Fibroblast of villous mesenchyme (primary cell): ENCODE results near the gene SPATA21. TPM values are rescaled to one million over a fixed set of nuclear protein-coding genes. Genes with fewer than 3 reads are reported as not detected.
"Not testable (repeated sequence)": the region's sequence is repeated elsewhere in the genome, so short reads cannot be mapped to it uniquely, and the experiment has no call there.

Source experiments
- DNase-seq: peaks from one replicate; pipeline ENCODE4 v3.0.0-alpha.2; 2010; ENCODE audit warnings: low read depth
- H3K4me3 ChIP-seq: 2 replicates; pipeline ENCODE4 v1.5.1; 2011; ENCODE audit warnings: low read depth, mild to moderate bottlenecking, low read length
- CTCF ChIP-seq: IDR thresholded peaks from 2 replicates; pipeline ENCODE4 v1.5.1; 2012; ENCODE audit warnings: low read depth, mild to moderate bottlenecking, low read length; ENCODE audit not compliant: insufficient read depth
- total RNA-seq: library from RNA; depleted of rRNA; stranded (reverse); fragments of >200 nt; gene quantifications from 2 replicates; pipeline ENCODE4 v1.2.3, GENCODE V29; 2012

The SPATA21 gene
- total RNA-seq, 1 donor, result under 0.01 TPM

GRCh38 chr1:16367968-16368890, 69.0 kb downstream of the SPATA21 start:
- no peak for TF ChIP-seq CTCF
- peak; percentile 90 for DNase-seq
- peak overlapping the region; percentile 74 for H3K4me3 ChIP-seq

GRCh38 chr1:16367258-16367967, 69.8 kb downstream of the SPATA21 start:
- peak; percentile 88 for DNase-seq
- peak overlapping the region; percentile 74 for H3K4me3 ChIP-seq
- peak; percentile 9 for TF ChIP-seq CTCF

GRCh38 chr1:16366722-16367257, 70.4 kb downstream of the SPATA21 start, which contains the start of gene SZRD1:
SZRD1 (plus strand) TSS chr1:16367242; CDS start chr1:16367258, 16 bp downstream.
- TF ChIP-seq CTCF, result no peak
- peak within 1 kb of the TSS; percentile 74 for H3K4me3 ChIP-seq
- DNase-seq, result peak; percentile 100

GRCh38 chr1:16365146-16365498, 72.1 kb downstream of the SPATA21 start:
- peak; percentile 94 for DNase-seq
- H3K4me3 ChIP-seq, result not testable (repeated sequence)

- no peak for DNase-seq
- H3K4me3 ChIP-seq, result no peak overlapping the region
- no peak for TF ChIP-seq CTCF
Observed at GRCh38 chr1:16356867-16357266, 80.4 kb downstream of the SPATA21 start.

GRCh38 chr1:16354619-16355018, 82.6 kb downstream of the SPATA21 start:
- DNase-seq, result no peak

More at GRCh38 chr1:16354619-16355018, 82.6 kb downstream of the SPATA21 start:
- TF ChIP-seq CTCF, result no peak
- no peak overlapping the region for H3K4me3 ChIP-seq
